ENCODE measurements around the gene SEMA4D.

DNA sequence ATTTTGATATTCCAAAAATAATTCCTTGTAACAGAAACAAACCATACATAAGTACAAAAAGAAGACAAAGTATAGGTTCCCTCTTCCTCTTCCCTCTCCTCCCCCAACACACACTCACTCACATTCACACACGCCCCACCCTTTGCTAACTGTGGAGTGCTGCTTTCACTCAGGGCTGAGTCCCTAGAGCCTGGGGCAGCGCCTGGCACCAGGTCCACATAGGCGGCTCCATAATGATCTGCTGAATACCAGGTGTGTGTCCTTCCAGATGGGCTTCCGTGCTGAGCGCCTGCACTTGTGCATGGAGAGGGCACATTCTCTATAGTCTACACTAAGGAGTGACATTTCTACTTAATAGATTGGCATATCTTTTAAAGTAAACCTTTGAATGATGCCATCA lies 3.7 kb downstream of the SEMA4D start:
- TF ChIP-seq, protein P1, sequence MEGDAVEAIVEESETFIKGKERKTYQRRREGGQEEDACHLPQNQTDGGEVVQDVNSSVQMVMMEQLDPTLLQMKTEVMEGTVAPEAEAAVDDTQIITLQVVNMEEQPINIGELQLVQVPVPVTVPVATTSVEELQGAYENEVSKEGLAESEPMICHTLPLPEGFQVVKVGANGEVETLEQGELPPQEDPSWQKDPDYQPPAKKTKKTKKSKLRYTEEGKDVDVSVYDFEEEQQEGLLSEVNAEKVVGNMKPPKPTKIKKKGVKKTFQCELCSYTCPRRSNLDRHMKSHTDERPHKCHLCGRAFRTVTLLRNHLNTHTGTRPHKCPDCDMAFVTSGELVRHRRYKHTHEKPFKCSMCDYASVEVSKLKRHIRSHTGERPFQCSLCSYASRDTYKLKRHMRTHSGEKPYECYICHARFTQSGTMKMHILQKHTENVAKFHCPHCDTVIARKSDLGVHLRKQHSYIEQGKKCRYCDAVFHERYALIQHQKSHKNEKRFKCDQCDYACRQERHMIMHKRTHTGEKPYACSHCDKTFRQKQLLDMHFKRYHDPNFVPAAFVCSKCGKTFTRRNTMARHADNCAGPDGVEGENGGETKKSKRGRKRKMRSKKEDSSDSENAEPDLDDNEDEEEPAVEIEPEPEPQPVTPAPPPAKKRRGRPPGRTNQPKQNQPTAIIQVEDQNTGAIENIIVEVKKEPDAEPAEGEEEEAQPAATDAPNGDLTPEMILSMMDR (IDR thresholded peaks at IDR 0.05) = no peak
- no peak for TF ChIP-seq POLR2A (IDR thresholded peaks at IDR 0.05)
- TF ChIP-seq EP300 (IDR thresholded peaks at IDR 0.05) = no peak
